IMR-90 (cell line): ENCODE results near the gene GPC5. TPM values are rescaled to one million over a fixed set of nuclear protein-coding genes. Genes with fewer than 3 reads are reported as not detected.

Experiments
- ATAC-seq: fragments of 200-7000 bp; cut with Tn5 transposase; 2 replicates; pipeline ENCODE4 v1.9.1; 2020; ENCODE audit warnings: low read depth, mild to moderate bottlenecking, moderate library complexity
- BruUV-seq: library from RNA; stranded (reverse); fragments of 400-500 nt; replicated peaks from 2 replicates; lab custom pipeline; 2021; lab: Mats Ljungman, UMichigan
- CTCF ChIA-PET: fragments of 300-600 bp; formaldehyde crosslinking; extraction: SDS; loops from one replicate; lab custom pipeline; 2021; ENCODE audit warnings: antibody characterized with exemption; lab: Yijun Ruan, JAX
- POLR2A ChIA-PET: fragments of 300-600 bp; sonication (Branson Sonifier 250); formaldehyde crosslinking; loops from one replicate; lab custom pipeline; 2022; ENCODE audit warnings: antibody characterized with exemption; ENCODE audit not compliant: unreplicated experiment; lab: Charles Lee
- DNase-seq: peaks from one replicate; pipeline ENCODE4 v3.0.0; 2013
- H2AFZ ChIP-seq: replicated peaks from 2 replicates; pipeline ENCODE3; 2013; ENCODE audit warnings: low read length, mild to moderate bottlenecking; ENCODE audit not compliant: poor library complexity
- H2AK5ac ChIP-seq: 2 replicates; pipeline ENCODE4 v1.6.1; 2013; ENCODE audit warnings: low read depth, low read length, inconsistent platforms
- H2AK9ac ChIP-seq: replicated peaks from 2 replicates; pipeline ENCODE3; 2013; ENCODE audit warnings: mild to moderate bottlenecking, low read depth, low read length, moderate library complexity; ENCODE audit not compliant: poor library complexity
- H2BK120ac ChIP-seq: 2 replicates; pipeline ENCODE4 v1.6.1; 2013; ENCODE audit warnings: low read depth, low read length, inconsistent platforms
- H2BK15ac ChIP-seq: 3 replicates; pipeline ENCODE4 v1.6.1; 2013; ENCODE audit warnings: low read depth, low read length, inconsistent platforms
- H2BK20ac ChIP-seq: 2 replicates; pipeline ENCODE4 v1.6.1; 2013; ENCODE audit warnings: low read depth, mild to moderate bottlenecking, inconsistent platforms, low read length, moderate library complexity
- H2BK5ac ChIP-seq: 2 replicates; pipeline ENCODE4 v1.6.1; 2013; ENCODE audit warnings: mild to moderate bottlenecking, low read depth, low read length, inconsistent platforms; ENCODE audit not compliant: poor library complexity, severe bottlenecking
- H3K14ac ChIP-seq: replicated peaks from 2 replicates; pipeline ENCODE4 v1.6.1; 2013; ENCODE audit warnings: low read depth, low read length, inconsistent platforms
- H3K18ac ChIP-seq: 2 replicates; pipeline ENCODE4 v1.6.1; 2013; ENCODE audit warnings: low read depth, low read length, control low read depth
- H3K23ac ChIP-seq: 2 replicates; pipeline ENCODE4 v1.6.1; 2013; ENCODE audit warnings: low read depth, low read length, inconsistent platforms
- H3K27ac ChIP-seq: 2 replicates; pipeline ENCODE4 v1.5.1; 2013; ENCODE audit warnings: mild to moderate bottlenecking, control low read depth, low read length; ENCODE audit not compliant: insufficient read depth
- H3K27me3 ChIP-seq: 2 replicates; pipeline ENCODE4 v1.6.1; 2013; ENCODE audit warnings: low read length; ENCODE audit not compliant: control insufficient read depth, insufficient read depth
- H3K36me3 ChIP-seq: 2 replicates; pipeline ENCODE4 v1.6.1; 2013; ENCODE audit warnings: low read length, mixed read lengths; ENCODE audit not compliant: control insufficient read depth, insufficient read depth
- H3K4ac ChIP-seq: 2 replicates; pipeline ENCODE4 v1.6.1; 2013; ENCODE audit warnings: low read depth, low read length, inconsistent platforms
- H3K4me1 ChIP-seq: 2 replicates; pipeline ENCODE4 v1.6.1; 2013; ENCODE audit warnings: low read length, mixed read lengths; ENCODE audit not compliant: control insufficient read depth, insufficient read depth
- H3K4me2 ChIP-seq: 2 replicates; pipeline ENCODE4 v1.6.1; 2013; ENCODE audit warnings: low read depth, mild to moderate bottlenecking, control low read depth, low read length, moderate library complexity
- H3K4me3 ChIP-seq: 2 replicates; pipeline ENCODE4 v1.5.1; 2013; ENCODE audit warnings: low read depth, mild to moderate bottlenecking, control low read depth, low read length, moderate library complexity; ENCODE audit not compliant: insufficient read depth
- H3K56ac ChIP-seq: 2 replicates; pipeline ENCODE4 v1.6.1; 2013; ENCODE audit warnings: low read length, inconsistent platforms; ENCODE audit not compliant: insufficient read depth; ENCODE audit errors: extremely low read depth
- H3K79me1 ChIP-seq, 2 experiments: 2 replicates each; pipeline ENCODE4 v1.6.1; 2013; ENCODE audit warnings: low read length in 2 of 2, inconsistent platforms in 1 of 2, low read depth in 1 of 2
- H3K9ac ChIP-seq: 2 replicates; pipeline ENCODE4 v1.6.1; 2013; ENCODE audit warnings: low read depth, low read length, control low read depth
- H3K9me1 ChIP-seq: 2 replicates; pipeline ENCODE4 v1.6.1; 2013; ENCODE audit warnings: low read length, inconsistent platforms; ENCODE audit not compliant: insufficient read depth
- H3K9me3 ChIP-seq: 2 replicates; pipeline ENCODE4 v1.6.1; 2013; ENCODE audit warnings: low read length; ENCODE audit not compliant: control insufficient read depth, insufficient read depth
- H4K20me1 ChIP-seq: 2 replicates; pipeline ENCODE4 v1.6.1; 2013; ENCODE audit warnings: low read length, inconsistent platforms; ENCODE audit not compliant: insufficient read depth
- H4K5ac ChIP-seq: 2 replicates; pipeline ENCODE4 v1.6.1; 2013; ENCODE audit warnings: mild to moderate bottlenecking, low read depth, low read length, control low read depth
- H4K8ac ChIP-seq, 2 experiments: 2 replicates each; pipeline ENCODE4 v1.6.1; 2013; ENCODE audit warnings: low read depth in 2 of 2, low read length in 2 of 2, control low read depth in 1 of 2, inconsistent platforms in 1 of 2
- H4K91ac ChIP-seq: 2 replicates; pipeline ENCODE4 v1.6.1; 2013; ENCODE audit warnings: low read depth, low read length, inconsistent platforms; ENCODE audit not compliant: insufficient read depth
- BHLHE40 ChIP-seq: fragments of 150-350 bp; IDR thresholded peaks from 2 replicates; pipeline ENCODE4 v1.6.1; 2016; ENCODE audit warnings: mild to moderate bottlenecking, low read depth, low read length
- CEBPB ChIP-seq: IDR thresholded peaks from 2 replicates; pipeline ENCODE4 v1.6.1; 2012; ENCODE audit warnings: low read depth, low read length, improper control_type of control experiment
- CHD1 ChIP-seq: IDR thresholded peaks from 2 replicates; pipeline ENCODE4 v1.6.1; 2012; ENCODE audit warnings: low read depth, low read length, improper control_type of control experiment
- ELK1 ChIP-seq: fragments of 150-350 bp; IDR thresholded peaks from 2 replicates; pipeline ENCODE4 v1.6.1; 2016; ENCODE audit warnings: low read depth, mild to moderate bottlenecking, low read length, moderate library complexity, borderline replicate concordance
- FOS ChIP-seq: fragments of 150-350 bp; IDR thresholded peaks from 2 replicates; pipeline ENCODE4 v1.6.1; 2016; ENCODE audit warnings: low read depth, low read length
- MAFK ChIP-seq: IDR thresholded peaks from 2 replicates; pipeline ENCODE4 v1.6.1; 2012; ENCODE audit warnings: low read depth, low read length, improper control_type of control experiment
- MAZ ChIP-seq: IDR thresholded peaks from 2 replicates; pipeline ENCODE4 v1.6.1; 2012; ENCODE audit warnings: low read depth, mild to moderate bottlenecking, low read length, improper control_type of control experiment, moderate library complexity, borderline replicate concordance
- MXI1 ChIP-seq: IDR thresholded peaks from 2 replicates; pipeline ENCODE4 v1.6.1; 2012; ENCODE audit warnings: low read depth, mild to moderate bottlenecking, low read length, moderate library complexity, borderline replicate concordance
- NFE2L2 ChIP-seq: fragments of 150-350 bp; IDR thresholded peaks from 2 replicates; pipeline ENCODE4 v1.6.1; 2016; ENCODE audit warnings: low read depth, mild to moderate bottlenecking, low read length
- POLR2A ChIP-seq: IDR thresholded peaks from 2 replicates; pipeline ENCODE4 v1.6.1; 2012; ENCODE audit warnings: mild to moderate bottlenecking, low read depth, low read length
- RAD21 ChIP-seq: IDR thresholded peaks from 2 replicates; pipeline ENCODE4 v1.6.1; 2012; ENCODE audit warnings: low read length, improper control_type of control experiment
- RCOR1 ChIP-seq: IDR thresholded peaks from 2 replicates; pipeline ENCODE4 v1.6.1; 2012; ENCODE audit warnings: mild to moderate bottlenecking, low read length, improper control_type of control experiment; ENCODE audit not compliant: insufficient replicate concordance
- RFX5 ChIP-seq: IDR thresholded peaks from 2 replicates; pipeline ENCODE4 v1.8.0; 2012; ENCODE audit warnings: low read depth, mild to moderate bottlenecking, low read length, moderate library complexity
- SMC3 ChIP-seq: fragments of 150-350 bp; IDR thresholded peaks from 2 replicates; pipeline ENCODE4 v1.6.1; 2016; ENCODE audit warnings: low read depth, mild to moderate bottlenecking, antibody characterized with exemption, low read length, moderate library complexity
- USF2 ChIP-seq: fragments of 150-350 bp; IDR thresholded peaks from 2 replicates; pipeline ENCODE4 v1.6.1; 2017; ENCODE audit warnings: mild to moderate bottlenecking, antibody characterized with exemption, low read length, low read depth
- whole genome bisulfite sequencing, 2 experiments: methylation state at CpG; one replicate each; pipeline versions ENCODE4 v1.1.5 to v1.1.7; 2013; ENCODE audit warnings: missing lambda C conversion rate in 2 of 2; ENCODE audit not compliant: insufficient read length in 1 of 2; ENCODE audit errors: extremely low coverage in 2 of 2; 5-methylcytosine and 5-hydroxymethylcytosine counted together
- dilution Hi-C: fragments of 300-500 bp; cut with HindIII; formaldehyde crosslinking; loops from one replicate; pipeline ENCODE4 v1.14.3; 2018; ENCODE audit warnings: low sequenced_read_pairs; ENCODE audit not compliant: unreplicated experiment
- in situ Hi-C: fragments of 300-500 bp; cut with MboI; formaldehyde crosslinking; loops from 3 replicates; pipeline ENCODE4 v1.14.3; 2019; ENCODE audit warnings: low sequenced_read_pairs, inconsistent platforms, mixed read lengths
- intact Hi-C: fragments of 100-400 bp; cut with micrococcal nuclease; formaldehyde crosslinking; loops from 2 replicates; pipeline ENCODE4 v1.10.0; 2022
- polyA plus RNA-seq, 3 experiments: library from polyadenylated mRNA; depleted of rRNA; stranded (reverse); fragments of >200 nt; gene quantifications; 2 replicates each; pipeline ENCODE4 v1.2.3, GENCODE V29; 2012; ENCODE audit warnings: low replicate concordance in 1 of 3
- total RNA-seq: library from RNA; depleted of rRNA; stranded (reverse); fragments of >200 nt; gene quantifications from 2 replicates; pipeline ENCODE4 v1.2.3, GENCODE V29; 2012
- TF ChIP-seq, protein P1 (sequence below): conservative IDR thresholded peaks from 2 replicates; pipeline ENCODE4 v1.5.1; 2012; ENCODE audit warnings: mild to moderate bottlenecking, low read depth, low read length, improper control_type of control experiment

Gene GPC5
- total and polyA plus RNA-seq, 2 of the 4 experiments (the other 2 are of a cell fraction), result 0.94 to 1.8 TPM

DNA sequence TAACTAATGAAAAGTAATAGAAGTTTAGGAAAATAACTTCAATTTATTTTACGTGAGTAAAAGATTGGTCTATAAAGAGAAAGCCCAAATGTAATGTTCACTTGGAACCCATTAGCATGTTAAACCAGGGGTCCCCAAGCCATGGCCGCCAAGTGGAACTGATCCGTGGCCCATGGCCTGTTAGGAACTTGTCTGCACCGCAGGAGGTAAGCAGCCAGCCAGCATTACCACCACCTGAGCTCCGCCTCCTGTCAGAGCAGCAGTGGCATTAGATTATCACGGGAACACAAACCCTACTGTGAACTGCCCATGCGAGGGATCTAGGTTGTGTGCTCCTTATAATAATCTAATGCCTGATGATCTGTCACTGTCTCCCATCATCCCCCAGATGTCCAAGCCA, 1009.4 kb downstream of the GPC5 start:
- Histone ChIP-seq H4K91ac (no peak overlapping the region), H3K4ac (no peak overlapping the region), H3K4me1 (no peaks in the 10 kb centered on the region), H2BK20ac (no peak overlapping the region), H3K4me2 (no peak overlapping the region), H4K5ac (no peak overlapping the region), H4K20me1 (no peaks in the 10 kb centered on the region), H3K9me1 (no peaks in the 10 kb centered on the region), H2AK9ac (no peak overlapping the region), H2AFZ (no peak overlapping the region), H3K18ac (no peak overlapping the region), H4K8ac (no peak overlapping the region), H3K79me1 (no peaks in the 10 kb centered on the region), H2BK5ac (no peak overlapping the region), H3K36me3 (no peaks in the 10 kb centered on the region), H2BK15ac (no peak overlapping the region), H3K27ac (no peak overlapping the region), H3K27me3 (no peaks in the 10 kb centered on the region), H3K14ac (no peak overlapping the region), H3K23ac (no peak overlapping the region), H3K9me3 (no peaks in the 10 kb centered on the region), H3K4me3 (no peak overlapping the region), H2AK5ac (no peak overlapping the region), H2BK120ac (no peak overlapping the region), H3K56ac (no peak overlapping the region), H3K9ac (no peak overlapping the region)
- ATAC-seq (no peak), DNase-seq (no peak)
- in situ Hi-C loops (no loop called here), intact Hi-C loops (no loop called here), dilution Hi-C loops (no loop called here)
- TF ChIP-seq MXI1, result no peak
- TF ChIP-seq BHLHE40, result no peak
- TF ChIP-seq POLR2A, result no peak
- no peak for TF ChIP-seq RAD21
- no peak for TF ChIP-seq MAFK
- TF ChIP-seq ELK1, result no peak
- no peak for TF ChIP-seq RCOR1
- no peak for TF ChIP-seq SMC3
- TF ChIP-seq MAZ, result no peak
- TF ChIP-seq CEBPB, result no peak
- no peak for TF ChIP-seq NFE2L2
- no peak for TF ChIP-seq CHD1
- no peak for TF ChIP-seq RFX5
- TF ChIP-seq, protein P1, sequence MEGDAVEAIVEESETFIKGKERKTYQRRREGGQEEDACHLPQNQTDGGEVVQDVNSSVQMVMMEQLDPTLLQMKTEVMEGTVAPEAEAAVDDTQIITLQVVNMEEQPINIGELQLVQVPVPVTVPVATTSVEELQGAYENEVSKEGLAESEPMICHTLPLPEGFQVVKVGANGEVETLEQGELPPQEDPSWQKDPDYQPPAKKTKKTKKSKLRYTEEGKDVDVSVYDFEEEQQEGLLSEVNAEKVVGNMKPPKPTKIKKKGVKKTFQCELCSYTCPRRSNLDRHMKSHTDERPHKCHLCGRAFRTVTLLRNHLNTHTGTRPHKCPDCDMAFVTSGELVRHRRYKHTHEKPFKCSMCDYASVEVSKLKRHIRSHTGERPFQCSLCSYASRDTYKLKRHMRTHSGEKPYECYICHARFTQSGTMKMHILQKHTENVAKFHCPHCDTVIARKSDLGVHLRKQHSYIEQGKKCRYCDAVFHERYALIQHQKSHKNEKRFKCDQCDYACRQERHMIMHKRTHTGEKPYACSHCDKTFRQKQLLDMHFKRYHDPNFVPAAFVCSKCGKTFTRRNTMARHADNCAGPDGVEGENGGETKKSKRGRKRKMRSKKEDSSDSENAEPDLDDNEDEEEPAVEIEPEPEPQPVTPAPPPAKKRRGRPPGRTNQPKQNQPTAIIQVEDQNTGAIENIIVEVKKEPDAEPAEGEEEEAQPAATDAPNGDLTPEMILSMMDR, result no peak
- no peak for TF ChIP-seq FOS
- no peak for TF ChIP-seq USF2
- POLR2A ChIA-PET, result no interaction called here
- BruUV-seq, result no TSS peak
- WGBS, 2 experiments, result no CpG with 5 or more reads among the region's 7 CpGs
- CTCF ChIA-PET, result no interaction called here
